Trophoblast cell (in vitro differentiated cells and primary cell): ENCODE results near the gene KLHDC9.

Experiments
- DNase-seq, 2 donors: peaks; one replicate each; pipeline ENCODE4 v3.0.0-alpha.2; 2016
- H2AFZ ChIP-seq: 2 replicates; pipeline ENCODE4 v1.6.1; 2013; ENCODE audit warnings: low read length, moderate library complexity, mild to moderate bottlenecking; ENCODE audit not compliant: insufficient read depth, poor library complexity
- H2AK5ac ChIP-seq: 2 replicates; pipeline ENCODE4 v1.6.1; 2013; ENCODE audit warnings: mild to moderate bottlenecking, low read length
- H2BK120ac ChIP-seq: 2 replicates; pipeline ENCODE4 v1.6.1; 2013; ENCODE audit warnings: low read length, mild to moderate bottlenecking, moderate library complexity; ENCODE audit not compliant: insufficient read depth, poor library complexity
- H2BK12ac ChIP-seq: 2 replicates; pipeline ENCODE4 v1.6.1; 2013; ENCODE audit warnings: mild to moderate bottlenecking, low read length, moderate library complexity
- H2BK5ac ChIP-seq: 2 replicates; pipeline ENCODE4 v1.6.1; 2013; ENCODE audit warnings: low read length, low read depth, moderate library complexity, mild to moderate bottlenecking; ENCODE audit not compliant: poor library complexity
- H3K14ac ChIP-seq: 2 replicates; pipeline ENCODE4 v1.6.1; 2013; ENCODE audit warnings: mild to moderate bottlenecking, low read length
- H3K18ac ChIP-seq: 2 replicates; pipeline ENCODE4 v1.6.1; 2013; ENCODE audit warnings: mild to moderate bottlenecking, low read length
- H3K23ac ChIP-seq: 2 replicates; pipeline ENCODE4 v1.6.1; 2013; ENCODE audit warnings: low read length
- H3K27ac ChIP-seq: 2 replicates; pipeline ENCODE4 v1.5.1; 2013; ENCODE audit warnings: low read depth, mild to moderate bottlenecking, inconsistent platforms, low read length, moderate library complexity
- H3K27me3 ChIP-seq: 2 replicates; pipeline ENCODE4 v1.6.1; 2013; ENCODE audit warnings: inconsistent platforms, mild to moderate bottlenecking, low read length, moderate library complexity; ENCODE audit not compliant: insufficient read depth
- H3K36me3 ChIP-seq, 2 experiments: 1 replicate in 1 of 2; 2 replicates in 1 of 2; pipeline ENCODE4 v1.6.1; 2013; ENCODE audit warnings: low read length in 2 of 2, mild to moderate bottlenecking in 2 of 2, moderate library complexity in 1 of 2; ENCODE audit not compliant: insufficient read depth in 2 of 2, control insufficient read depth in 1 of 2
- H3K4ac ChIP-seq: 2 replicates; pipeline ENCODE4 v1.6.1; 2013; ENCODE audit warnings: low read depth, mild to moderate bottlenecking, low read length, moderate library complexity
- H3K4me1 ChIP-seq, 2 experiments: 1 replicate in 1 of 2; 2 replicates in 1 of 2; pipeline ENCODE4 v1.6.1; 2013; ENCODE audit warnings: low read length in 2 of 2, mild to moderate bottlenecking in 2 of 2, moderate library complexity in 1 of 2; ENCODE audit not compliant: insufficient read depth in 2 of 2, control insufficient read depth in 1 of 2
- H3K4me2 ChIP-seq: 2 replicates; pipeline ENCODE4 v1.6.1; 2013; ENCODE audit warnings: inconsistent platforms, mild to moderate bottlenecking, low read length, moderate library complexity
- H3K4me3 ChIP-seq: 2 replicates; pipeline ENCODE4 v1.5.1; 2013; ENCODE audit warnings: mild to moderate bottlenecking, low read depth, low read length, inconsistent platforms
- H3K79me1 ChIP-seq: one replicate; pipeline ENCODE4 v1.6.1; 2013; ENCODE audit warnings: low read length
- H3K79me2 ChIP-seq: 2 replicates; pipeline ENCODE4 v1.6.1; 2013; ENCODE audit warnings: low read length, mild to moderate bottlenecking; ENCODE audit not compliant: control insufficient read depth, insufficient read depth, poor library complexity
- H3K9ac ChIP-seq: 2 replicates; pipeline ENCODE4 v1.6.1; 2013; ENCODE audit warnings: mild to moderate bottlenecking, low read length
- H3K9me3 ChIP-seq: 2 replicates; pipeline ENCODE4 v1.6.1; 2013; ENCODE audit warnings: low read depth, mild to moderate bottlenecking, control low read depth, inconsistent platforms, low read length; ENCODE audit not compliant: insufficient read depth
- H4K12ac ChIP-seq: 2 replicates; pipeline ENCODE4 v1.6.1; 2013; ENCODE audit warnings: low read depth, mild to moderate bottlenecking, low read length, moderate library complexity
- H4K8ac ChIP-seq: 2 replicates; pipeline ENCODE4 v1.6.1; 2013; ENCODE audit warnings: low read depth, mild to moderate bottlenecking, low read length, moderate library complexity
- H4K91ac ChIP-seq: one replicate; pipeline ENCODE4 v1.6.1; 2013; ENCODE audit warnings: low read depth, mild to moderate bottlenecking, low read length, moderate library complexity
- WGBS: extraction: QIAGEN DNeasy Blood & Tissue Kit; methylation state at CpG from one replicate; pipeline ENCODE4 v1.1.7; 2013; ENCODE audit warnings: missing lambda C conversion rate; ENCODE audit not compliant: insufficient read length, insufficient coverage; ENCODE audit errors: extremely low coverage; 5-methylcytosine and 5-hydroxymethylcytosine counted together

Gene KLHDC9

GRCh38 chr1:161082483-161082882 is 15.7 kb upstream of the KLHDC9 start:
- no peak overlapping the region for H3K4me3 ChIP-seq
- peak overlapping the region; percentile 18 for H3K4ac ChIP-seq
- peak overlapping the region; percentile 97 for H4K91ac ChIP-seq
- H3K79me1 ChIP-seq, result peaks cover 78% of the 10 kb centered on the region
- peak overlapping the region; percentile 89 for H3K18ac ChIP-seq
- peak overlapping the region; percentile 77 for H2AK5ac ChIP-seq
- no peak overlapping the region for H2AFZ ChIP-seq
- peak overlapping the region; percentile 96 for H2BK5ac ChIP-seq
- H4K8ac ChIP-seq, result peak overlapping the region; percentile 28
- no peak overlapping the region for H3K23ac ChIP-seq
- no peak overlapping the region for H3K9ac ChIP-seq
- H3K4me2 ChIP-seq, result peak overlapping the region; percentile 31
- peak overlapping the region; percentile 92 for H2BK12ac ChIP-seq
- peak overlapping the region; percentile 59 for H3K14ac ChIP-seq
- peak; percentile 95 to 96 for DNase-seq
- H3K79me2 ChIP-seq, result peaks cover 24% of the 10 kb centered on the region
- H3K27ac ChIP-seq, result peak overlapping the region; percentile 99
- H2BK120ac ChIP-seq, result peak overlapping the region; percentile 67
- no peaks in the 10 kb centered on the region for H3K27me3 ChIP-seq
- peak overlapping the region; percentile 37 for H4K12ac ChIP-seq
- WGBS, result no CpG with 5 or more reads among the region's 2 CpGs
- H3K9me3 ChIP-seq, result peaks cover under 1% of the 10 kb centered on the region
- H3K36me3 ChIP-seq, result peaks cover 1% of the 10 kb centered on the region in 2 experiments
- H3K4me1 ChIP-seq, result peaks cover 68 to 78% of the 10 kb centered on the region in 2 experiments

- DNase-seq, result peak; percentile 99
- Histone ChIP-seq H3K27ac (peak overlapping the region; percentile 99), H2AFZ (no peak overlapping the region), H3K23ac (no peak overlapping the region), H3K36me3 (no peaks in the 10 kb centered on the region), H3K14ac (peak overlapping the region; percentile 59), H2BK12ac (peak overlapping the region; percentile 92), H3K27me3 (no peaks in the 10 kb centered on the region), H3K9me3 (no peaks in the 10 kb centered on the region), H4K8ac (peak overlapping the region; percentile 28), H4K91ac (peak overlapping the region; percentile 99), H3K9ac (no peak overlapping the region), H3K18ac (peak overlapping the region; percentile 36), H3K4ac (peak overlapping the region; percentile 18), H2BK120ac (peak overlapping the region; percentile 67), H3K4me1 (peaks cover 69 to 79% of the 10 kb centered on the region in 2 experiments), H3K4me3 (no peak overlapping the region), H2AK5ac (peak overlapping the region; percentile 77), H3K4me2 (peak overlapping the region; percentile 49), H3K79me1 (peaks cover 83% of the 10 kb centered on the region), H2BK5ac (peak overlapping the region; percentile 96), H4K12ac (peak overlapping the region; percentile 45), H3K79me2 (peaks cover 25% of the 10 kb centered on the region)
- WGBS, result no CpG with 5 or more reads among the region's 8 CpGs
Observed at GRCh38 chr1:161082996-161083747, 15.0 kb upstream of the KLHDC9 start.

GRCh38 chr1:161083748-161084596 is 14.2 kb upstream of the KLHDC9 start:
- no peaks in the 10 kb centered on the region for H3K9me3 ChIP-seq
- H3K4ac ChIP-seq, result peak overlapping the region; percentile 54
- no peak overlapping the region for H3K4me3 ChIP-seq
- H3K79me1 ChIP-seq, result peaks cover 86% of the 10 kb centered on the region
- peak overlapping the region; percentile 99 for H2BK5ac ChIP-seq
- 100% methylated on average over 1 of the region's 10 CpGs for WGBS
- H2BK120ac ChIP-seq, result peak overlapping the region; percentile 98
- H4K12ac ChIP-seq, result peak overlapping the region; percentile 36
- no peaks in the 10 kb centered on the region for H3K36me3 ChIP-seq
- peak overlapping the region; percentile 67 for H4K8ac ChIP-seq
- H3K23ac ChIP-seq, result no peak overlapping the region
- H2AFZ ChIP-seq, result no peak overlapping the region
- peaks cover 75 to 86% of the 10 kb centered on the region in 2 experiments for H3K4me1 ChIP-seq
- no peaks in the 10 kb centered on the region for H3K27me3 ChIP-seq
- H3K27ac ChIP-seq, result peak overlapping the region; percentile 99
- H2AK5ac ChIP-seq, result peak overlapping the region; percentile 57
- H2BK12ac ChIP-seq, result peak overlapping the region; percentile 89
- H3K18ac ChIP-seq, result peak overlapping the region; percentile 87
- H3K4me2 ChIP-seq, result peak overlapping the region; percentile 49
- H3K79me2 ChIP-seq, result peaks cover 26% of the 10 kb centered on the region
- peak overlapping the region; percentile 20 for H3K9ac ChIP-seq
- peak overlapping the region; percentile 82 for H3K14ac ChIP-seq
- H4K91ac ChIP-seq, result peak overlapping the region; percentile 99
- peak; percentile 78 to 82 for DNase-seq

GRCh38 chr1:161084597-161084988 is 13.6 kb upstream of the KLHDC9 start:
- peak overlapping the region; percentile 98 for H2BK120ac ChIP-seq
- H3K27me3 ChIP-seq, result no peaks in the 10 kb centered on the region
- H3K18ac ChIP-seq, result peak overlapping the region; percentile 92
- peak overlapping the region; percentile 93 for H4K8ac ChIP-seq
- no peak overlapping the region for H3K4me3 ChIP-seq
- peak overlapping the region; percentile 88 for H2AK5ac ChIP-seq
- H2BK12ac ChIP-seq, result peak overlapping the region; percentile 99
- H3K79me1 ChIP-seq, result peaks cover 85% of the 10 kb centered on the region
- peak overlapping the region; percentile 99 for H4K91ac ChIP-seq
- no peaks in the 10 kb centered on the region for H3K9me3 ChIP-seq
- H3K9ac ChIP-seq, result no peak overlapping the region
- peak overlapping the region; percentile 99 for H2BK5ac ChIP-seq
- H3K4me2 ChIP-seq, result peak overlapping the region; percentile 49
- H3K23ac ChIP-seq, result no peak overlapping the region
- H3K4me1 ChIP-seq, result peaks cover 79 to 89% of the 10 kb centered on the region in 2 experiments
- H4K12ac ChIP-seq, result peak overlapping the region; percentile 61
- H3K36me3 ChIP-seq, result no peaks in the 10 kb centered on the region
- peak overlapping the region; percentile 87 for H3K4ac ChIP-seq
- WGBS, result no CpG with 5 or more reads among the region's 1 CpG
- peaks cover 28% of the 10 kb centered on the region for H3K79me2 ChIP-seq
- no peak overlapping the region for H2AFZ ChIP-seq
- H3K14ac ChIP-seq, result peak overlapping the region; percentile 96
- no peak for DNase-seq
- peak overlapping the region; percentile 99 for H3K27ac ChIP-seq
